Measurements from ENCODE around the gene CARD18.

Gene CARD18, protein sequence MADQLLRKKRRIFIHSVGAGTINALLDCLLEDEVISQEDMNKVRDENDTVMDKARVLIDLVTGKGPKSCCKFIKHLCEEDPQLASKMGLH

DNA sequence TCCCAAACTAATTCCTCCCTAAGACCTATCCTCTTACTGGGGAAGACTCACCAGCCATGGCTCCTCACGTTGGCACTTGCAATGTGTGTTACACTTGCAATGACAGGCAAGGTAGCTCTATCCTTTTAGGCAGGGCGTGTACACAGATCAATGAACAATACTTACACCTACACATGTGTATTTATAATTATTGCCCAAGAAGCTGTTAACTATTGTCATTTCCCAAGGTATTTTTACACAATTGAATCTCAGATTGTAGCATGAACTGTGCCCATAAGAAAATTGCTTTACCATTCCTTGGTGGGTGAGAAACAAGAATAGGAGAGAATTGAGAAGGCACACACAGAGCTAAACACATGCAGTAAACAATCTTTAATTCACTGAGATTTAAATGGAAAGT lies at the start of gene CARD18:
CARD18 (minus strand) TSS at position 101 of the 400 bp plus-strand sequence; CDS start at position 58, 43 bp downstream.
- no peak for TF ChIP-seq EZH2phosphoT487 (IDR thresholded peaks at IDR 0.05; ENCODE audit: borderline replicate concordance)
- TF ChIP-seq, protein P1, sequence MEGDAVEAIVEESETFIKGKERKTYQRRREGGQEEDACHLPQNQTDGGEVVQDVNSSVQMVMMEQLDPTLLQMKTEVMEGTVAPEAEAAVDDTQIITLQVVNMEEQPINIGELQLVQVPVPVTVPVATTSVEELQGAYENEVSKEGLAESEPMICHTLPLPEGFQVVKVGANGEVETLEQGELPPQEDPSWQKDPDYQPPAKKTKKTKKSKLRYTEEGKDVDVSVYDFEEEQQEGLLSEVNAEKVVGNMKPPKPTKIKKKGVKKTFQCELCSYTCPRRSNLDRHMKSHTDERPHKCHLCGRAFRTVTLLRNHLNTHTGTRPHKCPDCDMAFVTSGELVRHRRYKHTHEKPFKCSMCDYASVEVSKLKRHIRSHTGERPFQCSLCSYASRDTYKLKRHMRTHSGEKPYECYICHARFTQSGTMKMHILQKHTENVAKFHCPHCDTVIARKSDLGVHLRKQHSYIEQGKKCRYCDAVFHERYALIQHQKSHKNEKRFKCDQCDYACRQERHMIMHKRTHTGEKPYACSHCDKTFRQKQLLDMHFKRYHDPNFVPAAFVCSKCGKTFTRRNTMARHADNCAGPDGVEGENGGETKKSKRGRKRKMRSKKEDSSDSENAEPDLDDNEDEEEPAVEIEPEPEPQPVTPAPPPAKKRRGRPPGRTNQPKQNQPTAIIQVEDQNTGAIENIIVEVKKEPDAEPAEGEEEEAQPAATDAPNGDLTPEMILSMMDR (conservative IDR thresholded peaks at IDR 0.05; ENCODE audit: low read length) = no peak
- Histone ChIP-seq H3K9me3 (ENCODE audit: insufficient read depth, low read depth, low read length) (no peaks in the 10 kb centered on the region), H2AFZ (ENCODE audit: low read length) (no peak within 1 kb of the TSS; the same call in 1 of the 2 replicates), H4K20me1 (ENCODE audit: insufficient read depth, low read length, poor library complexity, severe bottlenecking) (no peaks in the 10 kb centered on the region), H3K4me3 (ENCODE audit: low read length, poor library complexity, severe bottlenecking) (no peak within 1 kb of the TSS), H3K9me2 (replicated peaks; ENCODE audit: low read depth, low read length) (no peaks in the 10 kb centered on the region), H3K27me3 (ENCODE audit: insufficient read depth, low read length, poor library complexity, severe bottlenecking) (no peaks in the 10 kb centered on the region), H3K9ac (ENCODE audit: low read depth, low read length, poor library complexity, severe bottlenecking) (no peak within 1 kb of the TSS), H3F3A (ENCODE audit: low read depth) (no peaks in the 10 kb centered on the region), H3K36me3 (ENCODE audit: insufficient read depth, low read length) (no peaks in the 10 kb centered on the region), H3K4me2 (ENCODE audit: low read depth, low read length, poor library complexity, severe bottlenecking) (no peak within 1 kb of the TSS), H3K4me1 (ENCODE audit: insufficient read depth, low read length, poor library complexity, severe bottlenecking) (no peaks in the 10 kb centered on the region), H3K79me2 (ENCODE audit: insufficient read depth, low read length) (no peaks in the 10 kb centered on the region)

DNA sequence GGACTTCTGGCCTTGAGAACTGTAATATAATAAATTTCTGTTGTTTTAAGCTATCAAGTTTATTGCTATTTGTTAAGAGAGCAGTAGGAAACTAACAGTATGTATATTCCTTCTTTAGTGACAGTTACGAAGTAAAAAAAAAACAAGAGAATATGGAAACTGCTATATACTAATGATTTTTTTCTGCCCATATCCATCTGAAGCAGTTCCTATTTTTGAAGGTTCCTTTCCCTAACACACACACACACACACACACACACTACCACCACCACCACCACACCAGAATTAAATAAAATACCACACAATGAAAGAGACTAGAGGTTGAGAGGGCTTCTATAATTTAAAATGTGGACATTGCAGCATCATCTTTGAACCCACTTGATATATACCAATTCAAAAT lies 44.4 kb upstream of the CARD18 start:
- Histone ChIP-seq H3K4me3 (ENCODE audit: low read length, poor library complexity, severe bottlenecking) (no peak overlapping the region), H3K9me3 (ENCODE audit: insufficient read depth, low read depth, low read length) (no peaks in the 10 kb centered on the region), H2AFZ (ENCODE audit: low read length) (no peak overlapping the region), H3K79me2 (ENCODE audit: insufficient read depth, low read length) (no peaks in the 10 kb centered on the region), H3K4me1 (ENCODE audit: insufficient read depth, low read length, poor library complexity, severe bottlenecking) (no peaks in the 10 kb centered on the region), H3K27me3 (ENCODE audit: insufficient read depth, low read length, poor library complexity, severe bottlenecking) (no peaks in the 10 kb centered on the region), H3K9me2 (replicated peaks; ENCODE audit: low read depth, low read length) (no peaks in the 10 kb centered on the region), H3K4me2 (ENCODE audit: low read depth, low read length, poor library complexity, severe bottlenecking) (no peak overlapping the region), H3K36me3 (ENCODE audit: insufficient read depth, low read length) (no peaks in the 10 kb centered on the region), H4K20me1 (ENCODE audit: insufficient read depth, low read length, poor library complexity, severe bottlenecking) (no peaks in the 10 kb centered on the region), H3F3A (ENCODE audit: low read depth) (no peaks in the 10 kb centered on the region), H3K9ac (ENCODE audit: low read depth, low read length, poor library complexity, severe bottlenecking) (no peak overlapping the region)
- TF ChIP-seq EZH2phosphoT487 (IDR thresholded peaks at IDR 0.05; ENCODE audit: borderline replicate concordance) = no peak
- TF ChIP-seq, protein P1 (conservative IDR thresholded peaks at IDR 0.05; ENCODE audit: low read length) = no peak

DNA sequence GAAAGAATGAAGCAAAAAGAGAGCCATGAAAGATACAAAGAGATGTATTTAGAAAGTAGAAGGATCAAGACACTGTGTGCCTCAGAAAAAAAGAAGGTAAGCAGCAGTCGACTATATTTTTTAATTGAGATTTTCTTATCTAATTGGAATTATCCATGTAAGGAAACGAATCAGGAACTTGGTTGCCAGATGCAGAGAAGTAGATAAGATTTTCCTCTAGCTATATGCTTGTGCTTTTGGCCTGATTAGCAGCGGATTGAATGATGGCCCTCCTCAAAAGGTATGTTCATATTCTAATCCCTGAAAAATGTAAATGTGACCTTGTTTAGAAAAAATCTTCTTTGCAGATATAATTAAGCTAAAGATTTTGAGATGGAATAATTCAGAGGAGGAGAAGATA lies 43.9 kb upstream of the CARD18 start:
- no peaks in the 10 kb centered on the region for H3K4me1 ChIP-seq (ENCODE audit: insufficient read depth, low read length, poor library complexity, severe bottlenecking)

More for the DNA sequence above, 43.9 kb upstream of the CARD18 start:
- H3K4me2 ChIP-seq (ENCODE audit: low read depth, low read length, poor library complexity, severe bottlenecking) = no peak overlapping the region
- H4K20me1 ChIP-seq (ENCODE audit: insufficient read depth, low read length, poor library complexity, severe bottlenecking) = no peaks in the 10 kb centered on the region
- TF ChIP-seq, protein P1 (conservative IDR thresholded peaks at IDR 0.05; ENCODE audit: low read length) = no peak
- no peak for TF ChIP-seq EZH2phosphoT487 (IDR thresholded peaks at IDR 0.05; ENCODE audit: borderline replicate concordance)
- H3K9me3 ChIP-seq (ENCODE audit: insufficient read depth, low read depth, low read length) = no peaks in the 10 kb centered on the region
- no peaks in the 10 kb centered on the region for H3F3A ChIP-seq (ENCODE audit: low read depth)
- H2AFZ ChIP-seq (ENCODE audit: low read length) = no peak overlapping the region
- H3K4me3 ChIP-seq (ENCODE audit: low read length, poor library complexity, severe bottlenecking) = no peak overlapping the region
- H3K27me3 ChIP-seq (ENCODE audit: insufficient read depth, low read length, poor library complexity, severe bottlenecking) = no peaks in the 10 kb centered on the region
- H3K9me2 ChIP-seq (replicated peaks; ENCODE audit: low read depth, low read length) = no peaks in the 10 kb centered on the region
- no peak overlapping the region for H3K9ac ChIP-seq (ENCODE audit: low read depth, low read length, poor library complexity, severe bottlenecking)
- H3K36me3 ChIP-seq (ENCODE audit: insufficient read depth, low read length) = no peaks in the 10 kb centered on the region
- H3K79me2 ChIP-seq (ENCODE audit: insufficient read depth, low read length) = no peaks in the 10 kb centered on the region
